HEK293T (cell line): Measurements from ENCODE around the gene LNX2.

ENCODE experiments used
- BHLHE40 ChIP-seq: fragments of 450-650 bp; IDR thresholded peaks from 2 replicates; pipeline ENCODE4 v1.6.1; 2016; ENCODE audit warnings: mild to moderate bottlenecking, moderate library complexity, borderline replicate concordance
- CTBP1 ChIP-seq: fragments of 450-650 bp; IDR thresholded peaks from 2 replicates; pipeline ENCODE4 v1.6.1; 2016; ENCODE audit warnings: borderline replicate concordance
- FOXA1 ChIP-seq: fragments of 450-650 bp; IDR thresholded peaks from 2 replicates; pipeline ENCODE4 v1.6.1; 2016; ENCODE audit warnings: mild to moderate bottlenecking
- FOXK2 ChIP-seq: fragments of 450-650 bp; IDR thresholded peaks from 2 replicates; pipeline ENCODE4 v1.6.1; 2016; ENCODE audit warnings: mild to moderate bottlenecking
- FOXM1 ChIP-seq: fragments of 450-650 bp; IDR thresholded peaks from 2 replicates; pipeline ENCODE4 v1.6.1; 2017; ENCODE audit warnings: mild to moderate bottlenecking, borderline replicate concordance
- HDGF ChIP-seq: fragments of 450-650 bp; IDR thresholded peaks from 2 replicates; pipeline ENCODE4 v1.6.1; 2017; ENCODE audit warnings: antibody characterized with exemption, borderline replicate concordance
- NFRKB ChIP-seq: fragments of 450-650 bp; IDR thresholded peaks from 2 replicates; pipeline ENCODE4 v1.6.1; 2016; ENCODE audit warnings: mild to moderate bottlenecking, moderate library complexity
- SP1 ChIP-seq: fragments of 450-650 bp; IDR thresholded peaks from 2 replicates; pipeline ENCODE4 v1.6.1; 2017
- SUZ12 ChIP-seq: fragments of 450-650 bp; IDR thresholded peaks from 2 replicates; pipeline ENCODE4 v1.6.1; 2016; ENCODE audit warnings: mild to moderate bottlenecking
- TARDBP ChIP-seq: fragments of 450-650 bp; IDR thresholded peaks from 2 replicates; pipeline ENCODE4 v1.6.1; 2016

- TF ChIP-seq NFRKB (no peak), BHLHE40 (no peak), FOXK2 (no peak), SP1 (no peak), SUZ12 (no peak), TARDBP (no peak), CTBP1 (no peak), FOXM1 (no peak), FOXA1 (no peak), HDGF (no peak)
These were observed 7.8 kb upstream of the LNX2 start for GRCh38 chr13:27628081-27628480.
